GM23338 (cell line): ENCODE data around the gene SLC50A1. TPM values are rescaled to one million over a fixed set of nuclear protein-coding genes. Genes with fewer than 3 reads are reported as not detected.
A peak's percentile ranks its signal among the peaks of the same experiment; 100 is the strongest.

Experiments
- ATAC-seq: fragments of 200-7000 bp; cut with Tn5 transposase; 3 replicates; pipeline ENCODE4 v1.9.1; 2020
- DNase-seq: peaks from one replicate; pipeline ENCODE4 v3.0.0-alpha.2; 2015; ENCODE audit warnings: low spot score
- H2AFZ ChIP-seq: fragments of 200-600 bp; sonication (generic); 2 replicates; pipeline ENCODE4 v1.8.0; 2016; ENCODE audit warnings: antibody characterized with exemption, mild to moderate bottlenecking, moderate library complexity
- H3F3A ChIP-seq: fragments of 200-600 bp; sonication (generic); replicated peaks from 2 replicates; pipeline ENCODE4 v1.8.0; 2017; ENCODE audit warnings: antibody characterized with exemption, mixed run types, low read depth
- H3K27ac ChIP-seq: fragments of 200-600 bp; sonication (generic); 2 replicates; pipeline ENCODE4 v1.6.1; 2016; ENCODE audit warnings: low read depth
- H3K27me3 ChIP-seq: fragments of 200-600 bp; sonication (generic); 2 replicates; pipeline ENCODE4 v1.8.0; 2016; ENCODE audit warnings: mild to moderate bottlenecking, mixed run types, moderate library complexity; ENCODE audit not compliant: insufficient read depth
- H3K36me3 ChIP-seq: fragments of 200-600 bp; sonication (generic); 2 replicates; pipeline ENCODE4 v1.8.0; 2016; ENCODE audit warnings: mild to moderate bottlenecking; ENCODE audit not compliant: insufficient read depth
- H3K4me1 ChIP-seq: fragments of 200-600 bp; sonication (generic); 2 replicates; pipeline ENCODE4 v1.8.0; 2016; ENCODE audit warnings: mild to moderate bottlenecking, moderate library complexity; ENCODE audit not compliant: insufficient read depth
- H3K4me2 ChIP-seq: fragments of 200-600 bp; sonication (generic); 2 replicates; pipeline ENCODE4 v1.7.1; 2017; ENCODE audit warnings: mixed run types
- H3K4me3 ChIP-seq: fragments of 200-600 bp; sonication (generic); 2 replicates; pipeline ENCODE4 v1.6.1; 2016; ENCODE audit warnings: mixed run types
- H3K79me2 ChIP-seq: fragments of 200-600 bp; sonication (generic); replicated peaks from 2 replicates; pipeline ENCODE4 v1.8.0; 2017; ENCODE audit warnings: mild to moderate bottlenecking; ENCODE audit not compliant: insufficient read depth
- H3K9me2 ChIP-seq: fragments of 200-600 bp; sonication (generic); 2 replicates; pipeline ENCODE4 v1.8.0; 2017; ENCODE audit not compliant: insufficient read depth
- H4K20me1 ChIP-seq: fragments of 200-600 bp; sonication (generic); replicated peaks from 2 replicates; pipeline ENCODE4 v1.8.0; 2017; ENCODE audit warnings: mild to moderate bottlenecking; ENCODE audit not compliant: insufficient read depth
- H3K27ac Mint-ChIP-seq: 2 replicates; pipeline ENCODE4 v1.8.0; 2020; ENCODE audit warnings: inconsistent platforms, mild to moderate bottlenecking, moderate library complexity, mixed read lengths
- H3K27me3 Mint-ChIP-seq: 3 replicates; pipeline ENCODE4 v1.8.0; 2022; ENCODE audit warnings: low read depth, mild to moderate bottlenecking, moderate library complexity, mixed read lengths, inconsistent platforms; ENCODE audit not compliant: insufficient read depth, poor library complexity
- H3K36me3 Mint-ChIP-seq: 3 replicates; pipeline ENCODE4 v1.8.0; 2021; ENCODE audit warnings: low read depth, mild to moderate bottlenecking, inconsistent platforms, moderate library complexity, mixed read lengths
- H3K4me1 Mint-ChIP-seq: 3 replicates; pipeline ENCODE4 v1.8.0; 2020; ENCODE audit warnings: mild to moderate bottlenecking, inconsistent platforms, mixed read lengths
- H3K4me3 Mint-ChIP-seq: 3 replicates; pipeline ENCODE4 v1.8.0; 2021; ENCODE audit warnings: moderate library complexity, mild to moderate bottlenecking, inconsistent platforms, mixed read lengths
- H3K9me3 Mint-ChIP-seq: 3 replicates; pipeline ENCODE4 v1.8.0; 2020; ENCODE audit warnings: moderate library complexity, mild to moderate bottlenecking, inconsistent platforms, mixed read lengths
- CREB1 ChIP-seq: fragments of 250-450 bp; sonication (Bioruptor Pico); IDR thresholded peaks from 2 replicates; pipeline ENCODE4 v1.5.0; 2020; ENCODE audit warnings: low read depth, mild to moderate bottlenecking, moderate library complexity
- EZH2 ChIP-seq: fragments of 200-600 bp; sonication (generic); IDR thresholded peaks from one replicate; pipeline ENCODE4 v1.8.0; 2017; ENCODE audit warnings: antibody characterized with exemption, mild to moderate bottlenecking, low read depth; ENCODE audit not compliant: unreplicated experiment
- EZH2phosphoT487 ChIP-seq: fragments of 200-600 bp; sonication (generic); IDR thresholded peaks from one replicate; pipeline ENCODE4 v1.8.1; 2018; ENCODE audit warnings: antibody characterized with exemption; ENCODE audit not compliant: unreplicated experiment
- JUNB ChIP-seq: IDR thresholded peaks from one replicate; pipeline ENCODE4 v1.6.1; 2016; ENCODE audit warnings: antibody characterized with exemption; ENCODE audit not compliant: unreplicated experiment
- NANOG ChIP-seq: IDR thresholded peaks from 2 replicates; pipeline ENCODE4 v1.6.1; 2016; ENCODE audit warnings: antibody characterized with exemption, borderline replicate concordance
- POLR2AphosphoS5 ChIP-seq: IDR thresholded peaks from 2 replicates; pipeline ENCODE4 v1.6.1; 2016; ENCODE audit warnings: antibody characterized with exemption, low read depth
- STAT1 ChIP-seq: IDR thresholded peaks from one replicate; pipeline ENCODE4 v1.6.1; 2016; ENCODE audit warnings: antibody characterized with exemption; ENCODE audit not compliant: unreplicated experiment
- ZNF114 ChIP-seq: fragments of 250-450 bp; sonication (Bioruptor Pico); IDR thresholded peaks from 2 replicates; pipeline ENCODE4 v1.5.0; 2020; ENCODE audit warnings: mild to moderate bottlenecking, moderate library complexity
- ZNF331 ChIP-seq: fragments of 250-450 bp; sonication (Bioruptor Pico); IDR thresholded peaks from 2 replicates; pipeline ENCODE4 v1.5.0; 2020; ENCODE audit warnings: low read depth, mild to moderate bottlenecking, moderate library complexity
- polyA plus RNA-seq: library from polyadenylated mRNA; unstranded; fragments of >200 nt; fragmentation: Nextera tagmentation; extraction: Ambion mirVana; gene quantifications from 2 replicates; pipeline ENCODE4 v1.2.1, GENCODE V29; 2016
- total RNA-seq: library from RNA; depleted of rRNA; stranded (reverse); fragments of >200 nt; shearing (Covaris generic); gene quantifications from 2 replicates; pipeline ENCODE4 v1.2.3, GENCODE V29; 2014
- TF ChIP-seq, protein P1 (sequence below), 2 experiments: fragments of 200-600 bp in 1 of 2; sonication (generic) in 1 of 2; conservative IDR thresholded peaks; 2 replicates each; pipeline versions ENCODE4 v1.5.1 to v1.6.1; 2016 to 2017; ENCODE audit warnings: antibody characterized with exemption in 2 of 2, low read depth in 2 of 2, mild to moderate bottlenecking in 2 of 2, moderate library complexity in 1 of 2
- TF ChIP-seq, protein P2 (sequence below): IDR thresholded peaks from 2 replicates; pipeline ENCODE4 v1.6.1; 2016; ENCODE audit warnings: antibody characterized with exemption
- TF ChIP-seq, protein P3 (sequence below): IDR thresholded peaks from one replicate; pipeline ENCODE4 v1.6.1; 2018; ENCODE audit warnings: antibody characterized with exemption; ENCODE audit not compliant: unreplicated experiment
- TF ChIP-seq, protein P4 (sequence below): fragments of 250-450 bp; sonication (Bioruptor Pico); IDR thresholded peaks from 2 replicates; pipeline ENCODE4 v1.5.0; 2020; ENCODE audit warnings: mild to moderate bottlenecking, moderate library complexity

The SLC50A1 gene
- total and polyA plus RNA-seq, 2 experiments from 2014 or later = 30.0 to 63.9 TPM

DNA sequence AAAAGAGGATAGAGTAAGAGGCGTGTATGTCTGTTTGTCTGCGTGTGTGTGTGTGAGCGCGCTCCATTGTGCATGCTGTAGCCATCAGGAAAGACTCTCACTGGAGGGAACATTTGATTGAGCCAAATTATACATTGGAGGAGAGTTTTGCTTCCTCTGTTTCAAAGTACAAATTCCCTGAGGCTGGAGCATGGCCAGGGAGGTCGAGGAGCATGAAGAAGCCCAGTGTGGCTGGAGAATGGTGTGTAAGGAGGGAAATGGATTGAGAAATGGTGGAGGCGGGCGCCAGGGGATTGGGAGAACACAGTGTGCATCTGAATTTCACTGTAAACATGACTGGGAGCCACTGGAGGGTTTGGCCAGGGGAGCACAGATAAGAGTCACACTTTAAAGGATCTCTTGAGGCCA, 30.0 kb upstream of the SLC50A1 start (continued):
- TF ChIP-seq, protein P1, sequence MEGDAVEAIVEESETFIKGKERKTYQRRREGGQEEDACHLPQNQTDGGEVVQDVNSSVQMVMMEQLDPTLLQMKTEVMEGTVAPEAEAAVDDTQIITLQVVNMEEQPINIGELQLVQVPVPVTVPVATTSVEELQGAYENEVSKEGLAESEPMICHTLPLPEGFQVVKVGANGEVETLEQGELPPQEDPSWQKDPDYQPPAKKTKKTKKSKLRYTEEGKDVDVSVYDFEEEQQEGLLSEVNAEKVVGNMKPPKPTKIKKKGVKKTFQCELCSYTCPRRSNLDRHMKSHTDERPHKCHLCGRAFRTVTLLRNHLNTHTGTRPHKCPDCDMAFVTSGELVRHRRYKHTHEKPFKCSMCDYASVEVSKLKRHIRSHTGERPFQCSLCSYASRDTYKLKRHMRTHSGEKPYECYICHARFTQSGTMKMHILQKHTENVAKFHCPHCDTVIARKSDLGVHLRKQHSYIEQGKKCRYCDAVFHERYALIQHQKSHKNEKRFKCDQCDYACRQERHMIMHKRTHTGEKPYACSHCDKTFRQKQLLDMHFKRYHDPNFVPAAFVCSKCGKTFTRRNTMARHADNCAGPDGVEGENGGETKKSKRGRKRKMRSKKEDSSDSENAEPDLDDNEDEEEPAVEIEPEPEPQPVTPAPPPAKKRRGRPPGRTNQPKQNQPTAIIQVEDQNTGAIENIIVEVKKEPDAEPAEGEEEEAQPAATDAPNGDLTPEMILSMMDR (conservative IDR thresholded peaks at IDR 0.05; ENCODE audit: low read depth in 2 of 2) = no peak
- TF ChIP-seq, protein P2, sequence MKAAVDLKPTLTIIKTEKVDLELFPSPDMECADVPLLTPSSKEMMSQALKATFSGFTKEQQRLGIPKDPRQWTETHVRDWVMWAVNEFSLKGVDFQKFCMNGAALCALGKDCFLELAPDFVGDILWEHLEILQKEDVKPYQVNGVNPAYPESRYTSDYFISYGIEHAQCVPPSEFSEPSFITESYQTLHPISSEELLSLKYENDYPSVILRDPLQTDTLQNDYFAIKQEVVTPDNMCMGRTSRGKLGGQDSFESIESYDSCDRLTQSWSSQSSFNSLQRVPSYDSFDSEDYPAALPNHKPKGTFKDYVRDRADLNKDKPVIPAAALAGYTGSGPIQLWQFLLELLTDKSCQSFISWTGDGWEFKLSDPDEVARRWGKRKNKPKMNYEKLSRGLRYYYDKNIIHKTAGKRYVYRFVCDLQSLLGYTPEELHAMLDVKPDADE = no peak
- TF ChIP-seq CREB1 (no peak), EZH2 (no peak), ZNF114 (no peak), JUNB (no peak), STAT1 (no peak), EZH2phosphoT487 (no peak), ZNF331 (CRISPR knock-in tag) (no peak), NANOG (no peak)
- TF ChIP-seq, protein P3, sequence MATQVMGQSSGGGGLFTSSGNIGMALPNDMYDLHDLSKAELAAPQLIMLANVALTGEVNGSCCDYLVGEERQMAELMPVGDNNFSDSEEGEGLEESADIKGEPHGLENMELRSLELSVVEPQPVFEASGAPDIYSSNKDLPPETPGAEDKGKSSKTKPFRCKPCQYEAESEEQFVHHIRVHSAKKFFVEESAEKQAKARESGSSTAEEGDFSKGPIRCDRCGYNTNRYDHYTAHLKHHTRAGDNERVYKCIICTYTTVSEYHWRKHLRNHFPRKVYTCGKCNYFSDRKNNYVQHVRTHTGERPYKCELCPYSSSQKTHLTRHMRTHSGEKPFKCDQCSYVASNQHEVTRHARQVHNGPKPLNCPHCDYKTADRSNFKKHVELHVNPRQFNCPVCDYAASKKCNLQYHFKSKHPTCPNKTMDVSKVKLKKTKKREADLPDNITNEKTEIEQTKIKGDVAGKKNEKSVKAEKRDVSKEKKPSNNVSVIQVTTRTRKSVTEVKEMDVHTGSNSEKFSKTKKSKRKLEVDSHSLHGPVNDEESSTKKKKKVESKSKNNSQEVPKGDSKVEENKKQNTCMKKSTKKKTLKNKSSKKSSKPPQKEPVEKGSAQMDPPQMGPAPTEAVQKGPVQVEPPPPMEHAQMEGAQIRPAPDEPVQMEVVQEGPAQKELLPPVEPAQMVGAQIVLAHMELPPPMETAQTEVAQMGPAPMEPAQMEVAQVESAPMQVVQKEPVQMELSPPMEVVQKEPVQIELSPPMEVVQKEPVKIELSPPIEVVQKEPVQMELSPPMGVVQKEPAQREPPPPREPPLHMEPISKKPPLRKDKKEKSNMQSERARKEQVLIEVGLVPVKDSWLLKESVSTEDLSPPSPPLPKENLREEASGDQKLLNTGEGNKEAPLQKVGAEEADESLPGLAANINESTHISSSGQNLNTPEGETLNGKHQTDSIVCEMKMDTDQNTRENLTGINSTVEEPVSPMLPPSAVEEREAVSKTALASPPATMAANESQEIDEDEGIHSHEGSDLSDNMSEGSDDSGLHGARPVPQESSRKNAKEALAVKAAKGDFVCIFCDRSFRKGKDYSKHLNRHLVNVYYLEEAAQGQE = no peak

DNA sequence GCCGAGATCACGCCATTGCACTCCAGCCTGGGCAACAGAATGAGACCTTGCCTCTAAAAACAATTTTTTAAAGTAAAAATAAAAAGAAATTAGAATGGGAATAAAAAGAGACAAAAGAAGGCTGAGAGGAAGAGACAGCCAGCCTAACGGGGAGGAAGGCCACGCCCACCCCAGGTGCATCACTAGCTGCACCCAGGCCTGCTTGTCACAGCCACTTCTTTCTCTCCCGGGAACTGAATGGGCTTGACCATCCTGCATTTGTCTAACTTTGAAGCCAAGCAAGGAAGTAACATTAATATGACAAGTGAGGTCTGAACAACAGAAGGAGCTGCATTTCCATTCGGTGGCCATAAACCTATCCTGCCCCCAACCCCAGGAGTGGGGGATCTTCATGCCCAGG, 28.8 kb upstream of the SLC50A1 start:
- Histone ChIP-seq H3K4me3 (no peak overlapping the region), H4K20me1 (no peaks in the 10 kb centered on the region), H3K4me2 (no peak overlapping the region), H3K36me3 (no peaks in the 10 kb centered on the region), H3K4me1 (no peaks in the 10 kb centered on the region; the same call in 1 of the 2 replicates), H3K27me3 (no peaks in the 10 kb centered on the region), H3K9me2 (no peaks in the 10 kb centered on the region), H3F3A (no peaks in the 10 kb centered on the region), H3K27ac (no peak overlapping the region), H3K79me2 (no peaks in the 10 kb centered on the region), H2AFZ (0 out of 2 replicates have a peak overlapping the region, but pooled peaks have one; percentile 23)
- Mint-ChIP-seq H3K27ac (no peak overlapping the region), H3K4me3 (no peak overlapping the region; the same call in 2 of the 3 replicates), H3K27me3 (peaks cover 1% of the 10 kb centered on the region), H3K36me3 (no peaks in the 10 kb centered on the region), H3K4me1 (0 out of 3 replicates have a peak, but pooled peaks cover under 1% of the 10 kb centered on the region), H3K9me3 (no peaks in the 10 kb centered on the region)
- ATAC-seq (0 out of 3 replicates have a peak, but pooled peaks have one; percentile 33), DNase-seq (peak; percentile 27)
- TF ChIP-seq POLR2AphosphoS5 (no peak), ZNF114 (no peak), CREB1 (no peak), NANOG (no peak)
- TF ChIP-seq, protein P4, sequence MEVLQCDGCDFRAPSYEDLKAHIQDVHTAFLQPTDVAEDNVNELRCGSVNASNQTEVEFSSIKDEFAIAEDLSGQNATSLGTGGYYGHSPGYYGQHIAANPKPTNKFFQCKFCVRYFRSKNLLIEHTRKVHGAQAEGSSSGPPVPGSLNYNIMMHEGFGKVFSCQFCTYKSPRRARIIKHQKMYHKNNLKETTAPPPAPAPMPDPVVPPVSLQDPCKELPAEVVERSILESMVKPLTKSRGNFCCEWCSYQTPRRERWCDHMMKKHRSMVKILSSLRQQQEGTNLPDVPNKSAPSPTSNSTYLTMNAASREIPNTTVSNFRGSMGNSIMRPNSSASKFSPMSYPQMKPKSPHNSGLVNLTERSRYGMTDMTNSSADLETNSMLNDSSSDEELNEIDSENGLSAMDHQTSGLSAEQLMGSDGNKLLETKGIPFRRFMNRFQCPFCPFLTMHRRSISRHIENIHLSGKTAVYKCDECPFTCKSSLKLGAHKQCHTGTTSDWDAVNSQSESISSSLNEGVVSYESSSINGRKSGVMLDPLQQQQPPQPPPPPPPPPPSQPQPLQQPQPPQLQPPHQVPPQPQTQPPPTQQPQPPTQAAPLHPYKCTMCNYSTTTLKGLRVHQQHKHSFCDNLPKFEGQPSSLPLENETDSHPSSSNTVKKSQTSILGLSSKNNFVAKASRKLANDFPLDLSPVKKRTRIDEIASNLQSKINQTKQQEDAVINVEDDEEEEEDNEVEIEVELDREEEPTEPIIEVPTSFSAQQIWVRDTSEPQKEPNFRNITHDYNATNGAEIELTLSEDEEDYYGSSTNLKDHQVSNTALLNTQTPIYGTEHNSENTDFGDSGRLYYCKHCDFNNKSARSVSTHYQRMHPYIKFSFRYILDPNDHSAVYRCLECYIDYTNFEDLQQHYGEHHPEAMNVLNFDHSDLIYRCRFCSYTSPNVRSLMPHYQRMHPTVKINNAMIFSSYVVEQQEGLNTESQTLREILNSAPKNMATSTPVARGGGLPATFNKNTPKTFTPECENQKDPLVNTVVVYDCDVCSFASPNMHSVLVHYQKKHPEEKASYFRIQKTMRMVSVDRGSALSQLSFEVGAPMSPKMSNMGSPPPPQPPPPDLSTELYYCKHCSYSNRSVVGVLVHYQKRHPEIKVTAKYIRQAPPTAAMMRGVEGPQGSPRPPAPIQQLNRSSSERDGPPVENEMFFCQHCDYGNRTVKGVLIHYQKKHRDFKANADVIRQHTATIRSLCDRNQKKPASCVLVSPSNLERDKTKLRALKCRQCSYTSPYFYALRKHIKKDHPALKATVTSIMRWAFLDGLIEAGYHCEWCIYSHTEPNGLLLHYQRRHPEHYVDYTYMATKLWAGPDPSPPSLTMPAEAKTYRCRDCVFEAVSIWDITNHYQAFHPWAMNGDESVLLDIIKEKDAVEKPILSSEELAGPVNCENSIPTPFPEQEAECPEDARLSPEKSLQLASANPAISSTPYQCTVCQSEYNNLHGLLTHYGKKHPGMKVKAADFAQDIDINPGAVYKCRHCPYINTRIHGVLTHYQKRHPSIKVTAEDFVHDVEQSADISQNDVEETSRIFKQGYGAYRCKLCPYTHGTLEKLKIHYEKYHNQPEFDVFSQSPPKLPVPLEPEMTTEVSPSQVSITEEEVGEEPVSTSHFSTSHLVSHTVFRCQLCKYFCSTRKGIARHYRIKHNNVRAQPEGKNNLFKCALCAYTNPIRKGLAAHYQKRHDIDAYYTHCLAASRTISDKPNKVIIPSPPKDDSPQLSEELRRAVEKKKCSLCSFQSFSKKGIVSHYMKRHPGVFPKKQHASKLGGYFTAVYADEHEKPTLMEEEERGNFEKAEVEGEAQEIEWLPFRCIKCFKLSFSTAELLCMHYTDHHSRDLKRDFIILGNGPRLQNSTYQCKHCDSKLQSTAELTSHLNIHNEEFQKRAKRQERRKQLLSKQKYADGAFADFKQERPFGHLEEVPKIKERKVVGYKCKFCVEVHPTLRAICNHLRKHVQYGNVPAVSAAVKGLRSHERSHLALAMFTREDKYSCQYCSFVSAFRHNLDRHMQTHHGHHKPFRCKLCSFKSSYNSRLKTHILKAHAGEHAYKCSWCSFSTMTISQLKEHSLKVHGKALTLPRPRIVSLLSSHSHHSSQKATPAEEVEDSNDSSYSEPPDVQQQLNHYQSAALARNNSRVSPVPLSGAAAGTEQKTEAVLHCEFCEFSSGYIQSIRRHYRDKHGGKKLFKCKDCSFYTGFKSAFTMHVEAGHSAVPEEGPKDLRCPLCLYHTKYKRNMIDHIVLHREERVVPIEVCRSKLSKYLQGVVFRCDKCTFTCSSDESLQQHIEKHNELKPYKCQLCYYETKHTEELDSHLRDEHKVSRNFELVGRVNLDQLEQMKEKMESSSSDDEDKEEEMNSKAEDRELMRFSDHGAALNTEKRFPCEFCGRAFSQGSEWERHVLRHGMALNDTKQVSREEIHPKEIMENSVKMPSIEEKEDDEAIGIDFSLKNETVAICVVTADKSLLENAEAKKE (CRISPR knock-in tag) = no peak
